MCF 10A (cell line): Measurements from ENCODE around the gene ARMC7. TPM values are rescaled to one million over a fixed set of nuclear protein-coding genes. Genes with fewer than 3 reads are reported as not detected.
A peak's percentile ranks its signal among the peaks of the same experiment; 100 is the strongest.

Experiments
- BruUV-seq: library from RNA; stranded (reverse); fragments of 400-500 nt; replicated peaks from 2 replicates; lab custom pipeline; 2021; lab: Mats Ljungman, UMichigan
- CTCF ChIA-PET: fragments of 300-600 bp; sonication (Branson Sonifier 250); formaldehyde crosslinking; extraction: SDS; loops from one replicate; lab custom pipeline; 2021; ENCODE audit warnings: antibody characterized with exemption, inconsistent platforms; lab: Yijun Ruan, JAX
- POLR2A ChIA-PET: fragments of 300-600, 350-650 bp; sonication (Branson Sonifier 250); formaldehyde crosslinking; extraction: SDS; loops from one replicate; lab custom pipeline; 2020; ENCODE audit warnings: antibody characterized with exemption, inconsistent platforms; lab: Yijun Ruan, JAX
- DNase-seq: peaks from one replicate; pipeline ENCODE4 v3.0.0-alpha.2; 2018; ENCODE audit not compliant: unreplicated experiment
- H3K27ac Mint-ChIP-seq: one replicate; pipeline ENCODE4 v1.8.0; 2022; ENCODE audit warnings: mild to moderate bottlenecking, low read depth, mixed read lengths; ENCODE audit not compliant: unreplicated experiment
- H3K27me3 Mint-ChIP-seq: one replicate; pipeline ENCODE4 v1.8.0; 2022; ENCODE audit warnings: mixed read lengths; ENCODE audit not compliant: insufficient read depth, unreplicated experiment
- H3K36me3 Mint-ChIP-seq: one replicate; pipeline ENCODE4 v1.8.0; 2022; ENCODE audit warnings: mild to moderate bottlenecking, moderate library complexity, mixed read lengths; ENCODE audit not compliant: insufficient read depth, unreplicated experiment
- H3K4me1 Mint-ChIP-seq: one replicate; pipeline ENCODE4 v1.8.0; 2022; ENCODE audit warnings: mixed read lengths; ENCODE audit not compliant: insufficient read depth, unreplicated experiment
- H3K4me3 Mint-ChIP-seq: one replicate; pipeline ENCODE4 v1.8.0; 2022; ENCODE audit warnings: mild to moderate bottlenecking, moderate library complexity, mixed read lengths; ENCODE audit not compliant: unreplicated experiment
- H3K9me3 Mint-ChIP-seq: one replicate; pipeline ENCODE4 v1.8.0; 2022; ENCODE audit warnings: mixed read lengths; ENCODE audit not compliant: unreplicated experiment
- CTCF ChIP-seq: fragments of 200-600 bp; IDR thresholded peaks from one replicate; pipeline ENCODE4 v1.8.0; 2022; ENCODE audit warnings: antibody characterized with exemption, mild to moderate bottlenecking; ENCODE audit not compliant: unreplicated experiment
- intact Hi-C: fragments of 100-400 bp; cut with micrococcal nuclease; formaldehyde crosslinking; loops from 2 replicates; pipeline ENCODE4 v1.14.1; 2022
- total RNA-seq: library from RNA; stranded (reverse); gene quantifications from 2 replicates; pipeline ENCODE4 v1.2.3, GENCODE V29; 2022

The ARMC7 gene
- total RNA-seq, 1 experiment from 2014 or later: 9.3 TPM

GRCh38 chr17:75077496-75078283, 32.1 kb upstream of the ARMC7 start:
- H3K9me3 Mint-ChIP-seq: no peaks in the 10 kb centered on the region
- H3K27me3 Mint-ChIP-seq: no peaks in the 10 kb centered on the region
- H3K4me1 Mint-ChIP-seq: peaks cover 17% of the 10 kb centered on the region
- no TSS peak for BruUV-seq
- no peak for TF ChIP-seq CTCF
- ChIA-PET CTCF (interaction anchor here (0.7 to 2.7 kb wide), 3 partner anchors 8 to 52 kb away, joined by 3 to 16 read pairs (median 9); no protein-coding TSS in a partner anchor), POLR2A (interaction anchor here (0.6 to 1.6 kb wide), 9 partner anchors 8 to 65 kb away, joined by 3 to 21 read pairs (median 5); partner anchors contain the start of genes KCTD2, MRPL58 and SLC16A5)
- DNase-seq: no peak
- H3K36me3 Mint-ChIP-seq: no peaks in the 10 kb centered on the region
- H3K27ac Mint-ChIP-seq: no peak overlapping the region
- intact Hi-C loops: no loop called here
- H3K4me3 Mint-ChIP-seq: no peak overlapping the region

GRCh38 chr17:75078284-75079022, 31.3 kb upstream of the ARMC7 start:
- Mint-ChIP-seq H3K36me3 (no peaks in the 10 kb centered on the region), H3K27me3 (no peaks in the 10 kb centered on the region), H3K4me3 (peak overlapping the region; percentile 14), H3K4me1 (peaks cover 19% of the 10 kb centered on the region), H3K27ac (peak overlapping the region; percentile 70), H3K9me3 (no peaks in the 10 kb centered on the region)
- intact Hi-C loops: no loop called here
- TF ChIP-seq CTCF: no peak
- ChIA-PET CTCF (interaction anchor here (0.7 to 2.7 kb wide), 3 partner anchors 9 to 52 kb away, joined by 3 to 16 read pairs (median 9); no protein-coding TSS in a partner anchor), POLR2A (interaction anchor here (0.6 to 1.9 kb wide), 17 partner anchors 8 to 87 kb away, joined by 3 to 21 read pairs (median 4); partner anchors contain the start of genes ARMC7, JPT1, KCTD2 and MRPL58)
- DNase-seq: peak; percentile 66
- BruUV-seq: no TSS peak

GRCh38 chr17:75079023-75079373, 30.8 kb upstream of the ARMC7 start:
- intact Hi-C loops: no loop called here
- POLR2A ChIA-PET: interaction anchor here (0.6 to 1.9 kb wide), 16 partner anchors 9 to 123 kb away, joined by 3 to 21 read pairs (median 4); partner anchors contain the start of genes ARMC7, JPT1, MRPL58 and SLC16A5
- Mint-ChIP-seq H3K9me3 (no peaks in the 10 kb centered on the region), H3K4me3 (peak overlapping the region; percentile 14), H3K4me1 (peaks cover 19% of the 10 kb centered on the region), H3K27me3 (no peaks in the 10 kb centered on the region), H3K27ac (peak overlapping the region; percentile 70), H3K36me3 (no peaks in the 10 kb centered on the region)
- no peak for DNase-seq
- no peak for TF ChIP-seq CTCF
- no TSS peak for BruUV-seq
- CTCF ChIA-PET: interaction anchor here (1.2 to 2.7 kb wide), 2 partner anchors 10 to 34 kb away, joined by 9 to 16 read pairs; no protein-coding TSS in a partner anchor
